SK-N-SH treated with all-trans-retinoic acid at 6 μM for 48 hours (cell line): ENCODE results near the gene BPIFB4.

Experiments
- ATAC-seq: fragments of 200-7000 bp; cut with Tn5 transposase; 3 replicates; pipeline ENCODE4 v1.9.1; 2020; ENCODE audit warnings: mild to moderate bottlenecking, moderate library complexity
- BACH2 ChIP-seq: fragments of 250-450 bp; sonication (Bioruptor Pico); IDR thresholded peaks from 2 replicates; pipeline ENCODE4 v1.9.0; 2021; ENCODE audit warnings: mild to moderate bottlenecking, borderline replicate concordance
- CSDC2 ChIP-seq: fragments of 250-450 bp; sonication (Bioruptor Pico); IDR thresholded peaks from 2 replicates; pipeline ENCODE4 v1.5.0; 2020; ENCODE audit warnings: mild to moderate bottlenecking, moderate library complexity
- ESRRG ChIP-seq: fragments of 250-450 bp; sonication (Bioruptor Pico); IDR thresholded peaks from 2 replicates; pipeline ENCODE4 v1.6.1; 2021; ENCODE audit warnings: mild to moderate bottlenecking
- GLIS3 ChIP-seq: fragments of 250-450 bp; sonication (Bioruptor Pico); IDR thresholded peaks from 2 replicates; pipeline ENCODE4 v1.5.0; 2020; ENCODE audit warnings: mild to moderate bottlenecking, moderate library complexity
- ISL1 ChIP-seq: fragments of 250-450 bp; sonication (Bioruptor Pico); IDR thresholded peaks from 2 replicates; pipeline ENCODE4 v2.1.2; 2022; ENCODE audit warnings: mild to moderate bottlenecking, moderate library complexity
- OSR1 ChIP-seq: fragments of 250-450 bp; sonication (Bioruptor Pico); IDR thresholded peaks from 2 replicates; pipeline ENCODE4 v1.8.0; 2022; ENCODE audit warnings: moderate library complexity, mild to moderate bottlenecking, inconsistent platforms
- POU6F1 ChIP-seq: fragments of 250-450 bp; sonication (Bioruptor Pico); IDR thresholded peaks from 2 replicates; pipeline ENCODE4 v1.8.0; 2021; ENCODE audit warnings: low read depth, mild to moderate bottlenecking, moderate library complexity, borderline replicate concordance
- PPARA ChIP-seq: fragments of 250-450 bp; sonication (Bioruptor Pico); IDR thresholded peaks from 2 replicates; pipeline ENCODE4 v1.5.0; 2020; ENCODE audit warnings: mild to moderate bottlenecking, borderline replicate concordance
- RARB ChIP-seq: fragments of 250-450 bp; sonication (Bioruptor Pico); IDR thresholded peaks from 2 replicates; pipeline ENCODE4 v1.8.0; 2021; ENCODE audit warnings: mild to moderate bottlenecking, moderate library complexity
- SNAI2 ChIP-seq: fragments of 250-450 bp; sonication (Bioruptor Pico); IDR thresholded peaks from 2 replicates; pipeline ENCODE4 v1.5.0; 2020; ENCODE audit warnings: mild to moderate bottlenecking, moderate library complexity
- TCF4 ChIP-seq: fragments of 250-450 bp; sonication (Bioruptor Pico); IDR thresholded peaks from 2 replicates; pipeline ENCODE4 v1.8.0; 2021; ENCODE audit warnings: mild to moderate bottlenecking, moderate library complexity, borderline replicate concordance
- TOX ChIP-seq: fragments of 250-450 bp; sonication (Bioruptor Pico); IDR thresholded peaks from 2 replicates; pipeline ENCODE4 v1.8.0; 2021; ENCODE audit warnings: mild to moderate bottlenecking, moderate library complexity, borderline replicate concordance
- ZC3H10 ChIP-seq: fragments of 250-450 bp; sonication (Bioruptor Pico); IDR thresholded peaks from 2 replicates; pipeline ENCODE4 v1.5.1; 2021; ENCODE audit warnings: mild to moderate bottlenecking, moderate library complexity
- ZFP30 ChIP-seq: fragments of 450-650 bp; formaldehyde crosslinking; IDR thresholded peaks from 2 replicates; pipeline ENCODE4 v1.5.0; 2022; ENCODE audit warnings: mild to moderate bottlenecking, moderate library complexity
- ZNF565 ChIP-seq: fragments of 450-650 bp; formaldehyde crosslinking; conservative IDR thresholded peaks from 2 replicates; pipeline ENCODE4 v1.5.0; 2020; ENCODE audit warnings: low read depth, mild to moderate bottlenecking, moderate library complexity
- ZNF70 ChIP-seq: fragments of 450-650 bp; formaldehyde crosslinking; IDR thresholded peaks from 2 replicates; pipeline ENCODE4 v1.5.0; 2020; ENCODE audit warnings: mild to moderate bottlenecking, moderate library complexity
- TF ChIP-seq, protein P1 (sequence below): fragments of 250-450 bp; sonication (Bioruptor Pico); IDR thresholded peaks from 2 replicates; pipeline ENCODE4 v1.8.0; 2020; ENCODE audit warnings: mild to moderate bottlenecking, moderate library complexity, borderline replicate concordance
- TF ChIP-seq, protein P2 (sequence below): fragments of 250-450 bp; sonication (Bioruptor Pico); IDR thresholded peaks from 2 replicates; pipeline ENCODE4 v1.5.1; 2021; ENCODE audit warnings: mild to moderate bottlenecking, moderate library complexity
- TF ChIP-seq, protein P3 (sequence below): fragments of 250-450 bp; sonication (Bioruptor Pico); IDR thresholded peaks from 2 replicates; pipeline ENCODE4 v1.5.0; 2020; ENCODE audit warnings: mild to moderate bottlenecking, moderate library complexity
- TF ChIP-seq, protein P4 (sequence below): fragments of 250-450 bp; sonication (Bioruptor Pico); IDR thresholded peaks from 2 replicates; pipeline ENCODE4 v1.5.1; 2020; ENCODE audit warnings: low read depth, mild to moderate bottlenecking, moderate library complexity

The BPIFB4 gene

DNA sequence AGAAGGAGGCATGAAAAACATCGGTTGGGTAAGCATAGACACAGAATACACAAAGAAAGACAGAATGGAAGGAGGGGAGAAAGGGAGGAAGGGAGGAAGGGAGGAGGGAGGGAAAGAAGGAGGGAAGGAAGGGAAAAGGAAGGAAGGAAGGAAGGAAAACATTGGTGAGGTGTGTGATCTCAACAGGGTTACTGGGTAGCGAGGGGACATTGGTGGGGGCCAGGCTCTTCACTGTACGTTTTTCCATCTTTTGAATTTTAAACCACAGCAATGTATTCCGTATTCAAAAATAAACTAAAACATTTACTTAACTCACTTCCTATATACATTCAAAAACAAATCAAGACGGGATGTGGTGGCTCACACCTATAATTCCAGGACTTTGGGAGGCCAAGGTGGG is 67.9 kb downstream of the BPIFB4 start:
- no peak for ATAC-seq
- no peak for TF ChIP-seq ZNF565 (CRISPR knock-in tag)
- TF ChIP-seq OSR1 (CRISPR knock-in tag), result no peak
- TF ChIP-seq CSDC2 (CRISPR knock-in tag), result no peak
- no peak for TF ChIP-seq ZC3H10 (CRISPR knock-in tag)
- no peak for TF ChIP-seq PPARA (CRISPR knock-in tag)
- no peak for TF ChIP-seq RARB (CRISPR knock-in tag)
- TF ChIP-seq SNAI2 (CRISPR knock-in tag), result no peak
- no peak for TF ChIP-seq ISL1
- TF ChIP-seq TCF4 (CRISPR knock-in tag), result no peak
- no peak for TF ChIP-seq ESRRG (CRISPR knock-in tag)
- TF ChIP-seq ZFP30, result no peak
- no peak for TF ChIP-seq TOX (CRISPR knock-in tag)
- TF ChIP-seq, protein P1, sequence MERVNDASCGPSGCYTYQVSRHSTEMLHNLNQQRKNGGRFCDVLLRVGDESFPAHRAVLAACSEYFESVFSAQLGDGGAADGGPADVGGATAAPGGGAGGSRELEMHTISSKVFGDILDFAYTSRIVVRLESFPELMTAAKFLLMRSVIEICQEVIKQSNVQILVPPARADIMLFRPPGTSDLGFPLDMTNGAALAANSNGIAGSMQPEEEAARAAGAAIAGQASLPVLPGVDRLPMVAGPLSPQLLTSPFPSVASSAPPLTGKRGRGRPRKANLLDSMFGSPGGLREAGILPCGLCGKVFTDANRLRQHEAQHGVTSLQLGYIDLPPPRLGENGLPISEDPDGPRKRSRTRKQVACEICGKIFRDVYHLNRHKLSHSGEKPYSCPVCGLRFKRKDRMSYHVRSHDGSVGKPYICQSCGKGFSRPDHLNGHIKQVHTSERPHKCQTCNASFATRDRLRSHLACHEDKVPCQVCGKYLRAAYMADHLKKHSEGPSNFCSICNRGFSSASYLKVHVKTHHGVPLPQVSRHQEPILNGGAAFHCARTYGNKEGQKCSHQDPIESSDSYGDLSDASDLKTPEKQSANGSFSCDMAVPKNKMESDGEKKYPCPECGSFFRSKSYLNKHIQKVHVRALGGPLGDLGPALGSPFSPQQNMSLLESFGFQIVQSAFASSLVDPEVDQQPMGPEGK (CRISPR knock-in tag), result no peak
- TF ChIP-seq, protein P2, sequence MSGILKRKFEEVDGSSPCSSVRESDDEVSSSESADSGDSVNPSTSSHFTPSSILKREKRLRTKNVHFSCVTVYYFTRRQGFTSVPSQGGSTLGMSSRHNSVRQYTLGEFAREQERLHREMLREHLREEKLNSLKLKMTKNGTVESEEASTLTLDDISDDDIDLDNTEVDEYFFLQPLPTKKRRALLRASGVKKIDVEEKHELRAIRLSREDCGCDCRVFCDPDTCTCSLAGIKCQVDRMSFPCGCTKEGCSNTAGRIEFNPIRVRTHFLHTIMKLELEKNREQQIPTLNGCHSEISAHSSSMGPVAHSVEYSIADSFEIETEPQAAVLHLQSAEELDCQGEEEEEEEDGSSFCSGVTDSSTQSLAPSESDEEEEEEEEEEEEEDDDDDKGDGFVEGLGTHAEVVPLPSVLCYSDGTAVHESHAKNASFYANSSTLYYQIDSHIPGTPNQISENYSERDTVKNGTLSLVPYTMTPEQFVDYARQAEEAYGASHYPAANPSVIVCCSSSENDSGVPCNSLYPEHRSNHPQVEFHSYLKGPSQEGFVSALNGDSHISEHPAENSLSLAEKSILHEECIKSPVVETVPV (CRISPR knock-in tag), result no peak
- TF ChIP-seq BACH2, result no peak
- TF ChIP-seq, protein P3, sequence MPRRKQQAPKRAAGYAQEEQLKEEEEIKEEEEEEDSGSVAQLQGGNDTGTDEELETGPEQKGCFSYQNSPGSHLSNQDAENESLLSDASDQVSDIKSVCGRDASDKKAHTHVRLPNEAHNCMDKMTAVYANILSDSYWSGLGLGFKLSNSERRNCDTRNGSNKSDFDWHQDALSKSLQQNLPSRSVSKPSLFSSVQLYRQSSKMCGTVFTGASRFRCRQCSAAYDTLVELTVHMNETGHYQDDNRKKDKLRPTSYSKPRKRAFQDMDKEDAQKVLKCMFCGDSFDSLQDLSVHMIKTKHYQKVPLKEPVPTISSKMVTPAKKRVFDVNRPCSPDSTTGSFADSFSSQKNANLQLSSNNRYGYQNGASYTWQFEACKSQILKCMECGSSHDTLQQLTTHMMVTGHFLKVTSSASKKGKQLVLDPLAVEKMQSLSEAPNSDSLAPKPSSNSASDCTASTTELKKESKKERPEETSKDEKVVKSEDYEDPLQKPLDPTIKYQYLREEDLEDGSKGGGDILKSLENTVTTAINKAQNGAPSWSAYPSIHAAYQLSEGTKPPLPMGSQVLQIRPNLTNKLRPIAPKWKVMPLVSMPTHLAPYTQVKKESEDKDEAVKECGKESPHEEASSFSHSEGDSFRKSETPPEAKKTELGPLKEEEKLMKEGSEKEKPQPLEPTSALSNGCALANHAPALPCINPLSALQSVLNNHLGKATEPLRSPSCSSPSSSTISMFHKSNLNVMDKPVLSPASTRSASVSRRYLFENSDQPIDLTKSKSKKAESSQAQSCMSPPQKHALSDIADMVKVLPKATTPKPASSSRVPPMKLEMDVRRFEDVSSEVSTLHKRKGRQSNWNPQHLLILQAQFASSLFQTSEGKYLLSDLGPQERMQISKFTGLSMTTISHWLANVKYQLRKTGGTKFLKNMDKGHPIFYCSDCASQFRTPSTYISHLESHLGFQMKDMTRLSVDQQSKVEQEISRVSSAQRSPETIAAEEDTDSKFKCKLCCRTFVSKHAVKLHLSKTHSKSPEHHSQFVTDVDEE, result no peak

DNA sequence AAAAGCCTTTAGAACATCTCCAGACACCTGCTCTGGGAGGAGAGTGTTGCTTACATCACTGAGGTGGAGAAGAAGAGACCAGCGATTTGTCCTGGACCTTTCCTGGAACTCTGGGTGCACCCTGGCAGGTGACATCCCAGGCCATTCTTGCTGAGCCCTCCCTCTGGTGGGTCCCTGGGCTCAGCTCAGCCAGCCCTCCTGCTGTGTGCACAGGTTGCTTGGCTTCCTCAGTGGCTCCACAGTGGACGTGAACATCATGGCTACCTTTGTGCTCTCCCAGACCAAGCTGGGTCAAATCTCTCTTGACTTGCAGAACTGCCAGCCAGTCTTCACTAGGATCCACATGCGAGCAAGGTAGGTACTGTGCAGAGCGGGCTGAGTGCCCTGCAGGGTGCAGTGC is 68.6 kb downstream of the BPIFB4 start:
- TF ChIP-seq GLIS3 (CRISPR knock-in tag) (no peak), ZFP30 (no peak), SNAI2 (CRISPR knock-in tag) (no peak), TCF4 (CRISPR knock-in tag) (no peak), OSR1 (CRISPR knock-in tag) (no peak), ESRRG (CRISPR knock-in tag) (no peak), BACH2 (no peak), POU6F1 (CRISPR knock-in tag) (no peak), ISL1 (no peak), ZNF70 (CRISPR knock-in tag) (no peak), ZC3H10 (CRISPR knock-in tag) (no peak)
- TF ChIP-seq, protein P2 (CRISPR knock-in tag), result no peak
- TF ChIP-seq, protein P3, result no peak
- TF ChIP-seq, protein P1 (CRISPR knock-in tag), result no peak
- TF ChIP-seq, protein P4, sequence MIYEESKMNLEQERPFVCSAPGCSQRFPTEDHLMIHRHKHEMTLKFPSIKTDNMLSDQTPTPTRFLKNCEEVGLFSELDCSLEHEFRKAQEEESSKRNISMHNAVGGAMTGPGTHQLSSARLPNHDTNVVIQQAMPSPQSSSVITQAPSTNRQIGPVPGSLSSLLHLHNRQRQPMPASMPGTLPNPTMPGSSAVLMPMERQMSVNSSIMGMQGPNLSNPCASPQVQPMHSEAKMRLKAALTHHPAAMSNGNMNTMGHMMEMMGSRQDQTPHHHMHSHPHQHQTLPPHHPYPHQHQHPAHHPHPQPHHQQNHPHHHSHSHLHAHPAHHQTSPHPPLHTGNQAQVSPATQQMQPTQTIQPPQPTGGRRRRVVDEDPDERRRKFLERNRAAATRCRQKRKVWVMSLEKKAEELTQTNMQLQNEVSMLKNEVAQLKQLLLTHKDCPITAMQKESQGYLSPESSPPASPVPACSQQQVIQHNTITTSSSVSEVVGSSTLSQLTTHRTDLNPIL (CRISPR knock-in tag), result no peak

More for the DNA sequence above, 68.6 kb downstream of the BPIFB4 start:
- ATAC-seq, result no peak
